ENCODE data around the gene FAM76B.
"Not testable (repeated sequence)": the region's sequence is repeated elsewhere in the genome, so short reads cannot be mapped to it uniquely, and the experiment has no call there.

Gene FAM76B

GRCh38 chr11:95789506-95790122 is at the start of gene FAM76B:
FAM76B (minus strand) TSS chr11:95789782; CDS start chr11:95789478, 304 bp downstream.
- peak; percentile 90 for DNase-seq

GRCh38 chr11:95835768-95836488 is 46.3 kb upstream of the FAM76B start:
- DNase-seq, result peak; percentile 45

GRCh38 chr11:95835351-95835750 is 45.8 kb upstream of the FAM76B start:
- DNase-seq, result no peak

DNA sequence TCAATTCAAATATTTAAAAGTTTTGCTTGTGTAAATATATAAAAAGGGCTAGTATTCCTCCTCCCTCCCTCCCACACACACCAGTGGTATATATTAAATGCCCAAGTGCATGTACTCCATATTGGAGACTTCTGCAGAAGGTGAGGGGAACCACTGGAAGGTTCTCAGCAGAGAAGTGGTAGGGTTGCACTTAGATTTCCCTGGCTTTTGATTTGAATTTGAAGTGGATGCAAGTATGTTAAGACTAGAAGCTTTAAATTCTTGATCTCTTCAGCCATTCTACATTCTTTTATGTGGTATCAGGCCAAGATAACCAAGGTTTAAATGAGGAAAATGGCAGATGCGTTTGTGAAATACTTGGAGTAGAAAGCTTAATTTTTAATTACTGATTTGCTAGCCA is 43.8 kb upstream of the FAM76B start:
- DNase-seq, result no peak

DNA sequence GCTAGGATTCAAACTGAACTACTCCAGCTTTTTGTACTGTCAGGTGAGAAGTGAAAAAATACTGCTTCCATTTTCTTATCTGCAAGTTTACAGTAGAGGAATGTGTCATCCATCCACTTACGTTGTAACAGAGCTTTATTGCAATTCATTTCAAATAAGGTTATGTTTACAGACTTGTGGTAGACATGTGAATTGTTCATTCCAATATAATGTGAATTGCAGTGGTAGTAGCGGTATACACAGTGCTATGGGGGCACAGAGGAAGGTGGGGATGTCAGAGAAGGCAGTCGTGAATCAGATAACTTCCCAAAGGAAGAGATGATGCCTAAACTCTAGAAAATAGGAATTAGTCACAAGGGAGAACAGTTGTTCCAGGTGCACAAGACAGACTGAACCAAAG is 43.2 kb upstream of the FAM76B start:
- DNase-seq, result no peak

DNA sequence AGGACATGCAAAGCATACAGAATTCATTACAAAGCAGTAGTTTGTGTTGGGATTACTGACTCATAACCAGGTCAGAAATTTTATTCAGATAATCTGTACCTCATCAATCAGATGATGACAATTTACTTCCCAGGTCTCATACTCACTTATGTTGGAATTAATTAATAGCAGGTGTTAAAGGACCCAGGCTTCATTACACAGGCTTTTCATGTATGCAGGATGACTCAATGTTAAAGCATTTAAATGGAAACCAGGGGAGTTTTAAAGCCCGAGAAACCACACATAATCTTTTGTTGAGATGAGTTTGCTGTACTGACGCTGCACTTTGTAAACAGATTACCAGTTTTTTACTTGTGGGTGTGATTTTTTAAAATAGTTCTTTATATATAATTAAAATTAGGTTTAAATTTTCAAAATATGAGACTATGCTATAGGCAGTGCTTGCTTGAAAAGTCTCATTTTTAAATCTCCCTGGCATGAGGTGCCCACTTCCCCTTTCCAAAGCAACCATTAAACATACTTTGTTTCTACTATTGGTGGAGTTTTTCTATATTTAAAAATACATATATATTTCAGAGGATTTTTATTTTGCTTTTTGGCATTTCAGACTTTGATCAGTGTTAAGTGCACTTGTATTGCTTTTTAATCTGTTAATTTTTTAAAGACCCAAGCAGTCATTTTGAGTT is 41.8 kb upstream of the FAM76B start:
- no peak for DNase-seq

- no peak for DNase-seq
Observed at GRCh38 chr11:95829580-95830259, 40.1 kb upstream of the FAM76B start.

DNA sequence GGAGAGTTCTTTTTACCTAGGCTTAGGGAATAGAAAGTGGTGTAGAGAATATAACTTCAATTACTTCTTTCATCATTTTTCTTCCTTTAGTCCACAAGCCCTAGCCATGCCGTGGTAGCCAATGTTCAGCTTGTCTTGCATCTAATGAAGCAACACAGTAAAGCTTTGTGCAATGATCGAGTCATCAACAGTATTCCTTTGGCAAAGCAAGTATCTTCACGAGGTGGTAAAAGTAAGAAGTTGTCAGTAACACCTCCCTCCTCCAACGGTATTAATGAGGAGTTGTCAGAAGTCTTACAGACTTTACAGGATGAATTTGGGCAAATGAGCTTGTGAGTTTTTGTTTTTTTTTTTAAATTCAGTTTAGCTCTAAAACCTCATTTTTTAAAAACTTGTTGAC is 38.1 kb upstream of the FAM76B start:
- no peak for DNase-seq

GRCh38 chr11:95821640-95822039 is 32.1 kb upstream of the FAM76B start:
- no peak for DNase-seq

DNA sequence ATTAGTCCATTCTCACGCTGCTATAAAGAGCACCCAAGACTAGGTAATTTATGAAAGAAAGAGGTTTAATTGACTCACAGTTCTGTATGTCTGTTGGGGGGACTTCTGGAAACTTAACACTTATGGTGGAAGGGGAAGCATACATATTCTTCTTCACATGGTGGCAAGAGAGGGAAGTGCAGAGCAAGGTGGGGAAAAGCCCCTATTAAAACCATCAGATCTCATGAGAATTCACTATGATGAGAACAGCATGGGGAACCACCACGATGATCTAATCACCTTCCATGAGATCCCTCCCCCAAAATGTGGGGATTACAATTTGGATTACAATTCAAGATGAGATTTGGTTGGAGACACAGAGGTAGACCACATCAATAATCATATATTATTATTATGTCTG is 26.5 kb upstream of the FAM76B start:
- DNase-seq, result no peak

DNA sequence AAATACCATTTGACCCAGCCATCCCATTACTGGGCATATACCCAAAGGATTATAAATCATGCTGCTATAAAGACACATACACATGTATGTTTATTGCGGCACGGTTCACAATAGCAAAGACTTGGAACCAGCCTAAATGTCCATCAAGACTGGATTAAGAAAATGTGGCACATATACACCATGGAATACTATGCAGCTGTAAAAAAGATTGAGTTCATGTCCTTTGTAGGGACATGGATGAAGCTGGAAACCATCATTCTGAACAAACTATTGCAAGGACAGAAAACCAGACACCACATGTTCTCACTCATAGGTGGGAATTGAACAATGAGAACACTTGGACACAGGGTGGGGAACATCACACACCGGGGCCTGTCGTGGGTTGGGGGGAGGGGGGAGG is 21.5 kb upstream of the FAM76B start:
- DNase-seq, result not testable (repeated sequence)

- not testable (repeated sequence) for DNase-seq
Observed at GRCh38 chr11:95806464-95806863, 16.9 kb upstream of the FAM76B start.

GRCh38 chr11:95805869-95806268 is 16.3 kb upstream of the FAM76B start:
- DNase-seq, result no peak

DNA sequence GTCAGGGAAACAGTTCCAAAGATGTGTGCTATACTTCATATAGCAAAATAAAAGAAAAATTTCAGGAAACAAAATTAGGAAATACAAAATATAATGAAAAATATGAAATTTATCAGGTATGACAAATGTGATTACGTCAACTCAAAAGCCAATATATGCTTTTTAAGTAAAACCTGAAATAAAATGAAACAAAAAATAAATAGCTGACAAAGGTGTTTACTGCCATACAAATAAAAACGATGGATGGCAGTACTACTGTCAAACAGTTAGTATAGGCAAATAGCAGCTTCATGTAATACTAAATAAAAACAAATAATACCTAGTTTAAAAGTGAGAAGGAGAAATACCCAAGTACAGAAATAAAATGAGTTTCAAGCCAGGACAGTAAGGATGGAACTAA is 14.4 kb upstream of the FAM76B start:
- DNase-seq, result no peak

DNA sequence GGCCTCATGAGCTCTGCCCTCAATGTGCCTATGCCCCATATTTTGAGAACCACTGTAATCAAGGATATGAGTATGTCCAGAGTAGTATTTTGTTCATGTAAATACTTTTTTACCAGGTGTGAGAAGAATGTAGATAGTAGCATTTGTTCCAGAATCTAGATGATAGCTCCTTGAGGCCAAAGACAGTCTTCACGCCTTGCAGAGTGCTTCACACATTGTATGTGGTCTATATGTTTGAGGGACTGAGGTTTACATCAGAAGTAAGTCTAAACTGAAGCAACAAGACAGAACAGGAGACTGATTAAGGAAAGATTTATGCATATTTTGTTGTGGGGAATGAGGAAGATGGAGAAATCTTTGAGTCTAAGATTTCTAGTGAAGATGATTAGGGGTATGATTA is 13.2 kb upstream of the FAM76B start:
- no peak for DNase-seq

DNA sequence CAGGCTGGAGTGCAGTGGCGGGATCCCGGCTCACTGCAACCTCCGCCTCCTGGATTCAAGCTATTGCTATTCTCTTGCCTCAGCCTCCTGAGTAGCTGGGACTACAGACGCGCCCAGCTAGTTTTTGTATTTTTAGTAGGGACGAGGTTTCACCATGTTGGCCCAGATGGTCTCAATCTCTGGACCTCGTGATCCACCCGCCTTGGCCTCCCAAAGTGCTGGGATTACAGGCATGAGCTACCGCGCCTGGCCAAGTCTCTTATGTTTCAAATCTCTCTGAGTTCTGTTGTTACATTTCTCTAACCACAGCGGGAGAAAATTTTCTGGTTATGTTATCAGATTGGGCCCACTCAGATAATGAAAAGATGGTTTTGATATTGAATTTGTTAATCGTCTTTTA is 10.9 kb upstream of the FAM76B start:
- no peak for DNase-seq

GRCh38 chr11:95799546-95799945 is 10.0 kb upstream of the FAM76B start:
- DNase-seq, result no peak

DNA sequence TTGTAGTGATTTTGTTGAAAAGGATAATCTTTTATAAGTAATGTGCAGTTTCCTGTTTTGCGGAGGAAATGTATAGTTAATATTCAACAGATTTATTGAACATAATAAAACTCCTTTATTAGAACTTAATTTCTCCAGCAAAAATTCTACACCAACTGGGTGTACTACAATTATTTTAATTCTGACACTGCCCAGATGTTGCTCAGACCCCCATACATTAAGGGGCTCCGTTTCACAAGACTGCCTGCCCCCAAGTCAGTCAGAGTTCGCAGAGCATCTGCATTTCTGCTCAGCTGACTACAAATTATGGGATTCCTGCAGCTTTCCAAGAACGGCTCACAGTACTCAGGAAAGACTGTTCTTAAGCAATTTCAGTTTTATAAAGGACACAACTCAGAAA is 6.9 kb upstream of the FAM76B start:
- no peak for DNase-seq

- no peak for DNase-seq
Observed at GRCh38 chr11:95795627-95796295, 6.2 kb upstream of the FAM76B start.

GRCh38 chr11:95794086-95794485 is 4.5 kb upstream of the FAM76B start:
- DNase-seq, result no peak

GRCh38 chr11:95793116-95793515 is 3.5 kb upstream of the FAM76B start:
- no peak for DNase-seq

GRCh38 chr11:95792700-95793099 is 3.1 kb upstream of the FAM76B start:
- no peak for DNase-seq

GRCh38 chr11:95792200-95792599 is 2.6 kb upstream of the FAM76B start:
- DNase-seq, result no peak

Data from NCI-H1694 treated with DMSO at 0.1 percent for 48 hours (cell line).